GM21723 (cell line): ENCODE results near the gene BAZ2B.

Experiments used
- ATAC-seq: cut with Tn5 transposase; IDR thresholded peaks from one replicate; pipeline ENCODE4 v1.9.1; 2021; ENCODE audit warnings: mild to moderate bottlenecking, moderate library complexity; ENCODE audit not compliant: unreplicated experiment

The BAZ2B gene

GRCh38 chr2:159615367-159616285, 722 bp downstream of the BAZ2B start:
- peak; percentile 68 for ATAC-seq

DNA sequence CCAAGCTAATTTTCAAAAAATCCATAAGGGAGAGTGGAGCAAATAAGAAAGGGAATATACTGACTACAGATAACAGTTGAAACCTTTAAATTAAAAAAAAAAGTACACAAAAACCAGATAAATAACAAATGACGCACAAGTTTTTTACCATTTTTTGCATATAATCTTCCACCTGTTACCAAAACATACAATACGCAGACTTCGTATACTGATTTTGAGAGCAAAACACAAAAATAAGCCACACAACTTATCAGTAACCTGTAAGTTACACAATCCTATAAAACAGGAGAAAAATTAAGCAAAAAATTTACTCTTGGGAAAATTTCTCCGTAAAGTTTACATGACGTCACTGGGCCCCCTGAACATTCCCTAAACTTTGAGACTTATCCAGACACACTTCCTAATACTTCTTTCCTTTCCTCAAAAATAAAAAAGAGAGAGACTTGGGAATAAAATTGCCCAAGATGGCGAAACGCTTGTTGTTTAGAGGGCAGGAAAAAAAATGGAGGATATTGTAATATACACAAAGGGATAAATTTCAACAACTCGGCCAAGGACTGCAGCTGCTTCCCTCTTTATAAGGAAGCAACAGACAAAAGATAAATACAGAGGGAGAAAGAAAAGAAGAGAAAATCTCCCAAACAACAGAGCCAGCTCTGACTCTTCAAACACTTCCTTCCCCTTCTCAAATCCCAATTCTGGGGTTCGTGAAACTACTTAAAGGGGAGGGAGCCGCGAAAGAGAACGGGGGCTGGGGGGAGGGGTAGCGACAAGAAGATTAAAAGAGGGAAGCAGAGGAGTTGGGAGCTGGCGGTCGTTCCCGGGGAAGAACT, 1.6 kb downstream of the BAZ2B start:
- ATAC-seq = no peak

DNA sequence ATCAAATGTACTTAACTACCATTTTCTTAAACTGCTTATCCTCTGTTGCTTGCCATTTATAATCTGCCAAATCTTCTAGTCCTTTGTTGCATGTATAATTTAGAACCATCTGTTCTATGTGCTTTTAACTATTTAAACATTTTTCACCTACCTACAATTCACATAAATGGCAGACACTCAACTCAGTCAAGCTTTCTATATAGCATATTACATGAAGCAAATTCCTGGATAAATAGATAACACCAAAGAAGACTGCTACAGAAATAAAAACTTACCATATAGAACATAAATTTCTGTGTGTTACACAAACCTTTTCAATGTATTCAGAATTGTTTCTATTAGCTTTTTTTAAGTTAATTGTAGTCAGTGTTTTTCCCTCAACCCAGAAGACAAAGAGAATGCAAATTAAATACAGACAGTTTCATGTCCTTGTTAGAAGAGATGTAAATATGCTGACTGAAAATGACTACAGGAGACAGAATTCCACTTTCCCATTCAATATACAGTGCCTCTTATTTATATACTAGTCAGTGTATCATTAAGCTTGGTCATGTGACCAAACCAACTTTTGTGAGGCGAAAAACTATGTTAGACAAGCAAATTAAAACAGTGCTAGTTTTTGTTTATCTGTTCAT, 2.6 kb downstream of the BAZ2B start:
- ATAC-seq = no peak

- ATAC-seq = no peak
Observed at GRCh38 chr2:159613091-159613490, 3.3 kb downstream of the BAZ2B start.

DNA sequence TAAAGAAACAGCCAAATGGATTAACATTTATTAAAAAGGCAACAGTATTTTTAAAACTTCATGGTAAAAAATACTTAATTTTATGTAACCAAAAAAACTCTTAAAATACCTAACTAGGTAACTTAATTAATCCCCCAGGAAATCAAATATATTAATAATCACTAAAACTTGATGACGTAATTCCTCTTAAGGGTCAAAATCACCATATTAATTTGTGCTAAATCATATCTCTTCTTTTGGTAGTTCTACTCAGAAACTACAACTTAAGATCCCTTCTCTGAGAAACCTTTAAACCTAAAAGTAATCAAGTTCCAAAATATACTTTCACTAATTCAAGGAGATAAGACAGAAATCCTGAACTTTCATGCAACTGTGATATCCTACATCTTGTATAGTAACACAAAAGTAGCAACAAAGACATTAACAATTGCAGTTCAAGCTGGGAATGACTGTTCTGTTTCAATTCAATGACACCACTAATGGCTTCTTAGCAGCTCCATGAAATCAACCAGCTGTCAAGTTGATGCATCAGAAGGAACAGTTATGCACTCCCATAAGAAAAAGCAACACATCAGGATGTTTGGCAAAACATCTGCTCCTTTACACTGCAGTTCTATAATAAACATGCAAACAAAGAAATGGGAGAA, 4.0 kb downstream of the BAZ2B start:
- no peak for ATAC-seq

- ATAC-seq = no peak
Observed at GRCh38 chr2:159609811-159610549, 6.4 kb downstream of the BAZ2B start.

DNA sequence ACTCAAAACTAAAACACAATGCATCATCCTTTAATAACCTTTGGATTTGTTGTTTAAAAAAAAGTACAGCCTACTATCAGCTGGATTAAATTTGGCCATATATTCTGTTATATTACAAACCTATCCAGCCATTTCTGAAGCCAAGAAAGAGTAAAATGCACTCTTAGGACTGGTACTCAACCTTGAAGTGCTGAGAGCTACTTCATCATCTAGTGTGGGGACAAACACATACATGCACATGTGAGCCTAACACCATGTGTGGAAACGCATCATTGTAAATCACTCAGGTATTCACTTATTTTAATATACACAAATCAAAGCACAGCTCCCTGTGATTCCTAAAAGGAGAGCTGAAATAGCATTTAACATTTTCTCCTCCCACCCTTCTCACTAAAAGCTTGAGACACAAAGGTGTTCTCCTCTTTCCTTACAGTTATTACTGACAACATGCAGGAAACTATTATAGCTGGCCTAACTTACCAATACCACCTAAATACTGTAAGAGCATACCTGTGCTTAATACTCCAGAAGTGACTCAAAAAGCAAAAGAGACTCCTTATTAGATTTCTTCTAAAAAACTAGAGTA, 7.5 kb downstream of the BAZ2B start:
- ATAC-seq = no peak

- ATAC-seq = no peak
Observed at GRCh38 chr2:159608108-159608507, 8.2 kb downstream of the BAZ2B start.

DNA sequence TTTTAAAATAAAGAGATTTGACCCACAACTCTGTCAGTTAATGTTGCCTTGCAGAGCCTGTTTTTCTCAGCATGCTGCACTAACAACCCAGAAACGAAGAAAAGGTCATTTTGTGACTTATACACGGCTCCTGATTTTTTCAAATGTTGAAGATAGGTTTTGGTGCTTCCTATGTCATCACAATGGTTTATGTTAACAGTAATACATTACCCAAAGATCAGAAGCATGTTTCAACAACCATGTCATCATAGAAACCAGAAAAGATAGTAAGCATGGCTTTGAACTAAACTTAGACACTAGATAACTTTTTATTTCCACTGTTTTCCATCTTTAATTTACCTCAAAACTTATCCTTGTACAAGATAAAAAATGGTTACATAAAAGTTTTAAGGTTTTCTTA, 10.1 kb downstream of the BAZ2B start:
- ATAC-seq = no peak

DNA sequence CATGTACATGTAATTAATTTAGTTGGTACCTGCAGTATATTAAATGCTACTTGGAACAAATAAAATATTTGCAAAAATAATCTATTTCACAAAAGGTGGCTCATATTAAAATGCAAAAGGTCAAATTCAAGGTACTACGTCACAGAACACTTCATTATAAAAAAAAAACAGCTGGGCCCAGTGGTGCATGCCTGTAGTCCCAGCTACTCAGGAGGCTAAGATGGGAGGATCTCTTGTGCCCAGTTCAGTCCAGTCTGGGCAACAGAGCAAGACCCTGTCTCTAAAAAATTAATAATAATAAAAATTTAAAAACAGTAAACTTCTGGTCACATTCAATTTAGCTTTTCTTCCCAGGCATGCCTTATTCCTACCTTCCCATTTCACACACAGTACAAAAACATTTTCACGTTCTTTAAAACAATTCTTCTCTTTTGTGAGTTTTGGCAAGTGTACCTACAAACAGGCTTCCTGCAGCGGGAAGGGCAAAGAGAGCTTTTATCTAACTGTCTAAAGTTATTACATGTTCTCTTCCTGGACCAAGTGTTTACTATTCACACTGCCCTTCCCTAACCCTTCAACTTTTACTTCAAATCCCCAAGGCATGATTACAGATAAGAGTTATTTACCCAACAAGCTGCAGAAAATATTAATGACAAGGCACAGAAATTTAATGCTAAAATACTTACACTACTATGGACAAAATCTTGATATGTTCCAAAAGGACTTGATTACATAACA, 10.7 kb downstream of the BAZ2B start:
- ATAC-seq = no peak

DNA sequence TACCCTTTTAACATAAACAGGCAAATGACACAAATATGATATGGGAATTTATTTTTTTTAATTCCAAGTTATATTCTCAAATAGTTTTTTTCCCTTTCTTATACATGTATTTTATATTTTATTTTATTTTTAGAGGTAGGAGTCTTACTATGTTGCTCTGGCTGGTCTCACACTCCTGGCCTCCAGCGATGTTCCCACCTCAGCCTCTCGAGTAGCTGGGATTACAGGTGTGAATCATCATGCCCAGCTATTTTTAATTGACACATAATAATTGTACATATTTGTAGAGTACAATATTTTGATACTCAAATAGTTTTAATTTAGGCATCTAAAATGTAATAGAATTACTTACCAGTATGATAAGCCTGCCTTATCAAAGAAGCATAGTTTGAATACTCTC, 12.2 kb downstream of the BAZ2B start:
- no peak for ATAC-seq

GRCh38 chr2:159600752-159601151, 15.6 kb downstream of the BAZ2B start:
- no peak for ATAC-seq

DNA sequence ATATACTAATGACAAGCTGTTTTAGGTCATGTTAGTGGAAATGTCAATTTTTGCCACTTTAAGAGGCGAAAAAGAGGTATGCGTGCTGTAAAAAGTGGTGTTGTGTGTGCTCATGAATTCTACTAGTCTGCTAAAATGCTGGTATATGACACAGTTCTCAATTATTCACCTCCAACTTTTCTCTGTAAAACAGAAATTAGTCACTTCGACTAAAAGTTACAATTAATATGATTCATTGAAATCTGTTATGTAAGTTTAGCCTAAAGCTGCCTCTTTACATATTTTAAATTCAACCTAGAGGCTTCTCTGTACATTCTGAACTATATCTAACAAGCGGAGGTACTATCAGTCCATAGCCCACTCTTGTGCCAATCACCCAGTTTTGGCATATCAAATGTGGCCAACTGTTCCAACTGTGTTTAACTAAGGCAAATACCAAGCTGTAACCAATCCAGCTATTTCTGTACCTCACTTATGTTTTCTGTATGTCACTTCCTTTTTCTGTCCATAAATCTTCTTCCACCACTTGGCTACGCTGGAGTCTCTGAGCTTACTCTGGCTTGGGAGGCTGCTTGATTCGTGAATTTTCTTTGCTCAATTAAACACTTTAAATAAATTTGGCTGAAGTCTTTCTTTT, 20.8 kb downstream of the BAZ2B start:
- no peak for ATAC-seq

GRCh38 chr2:159592441-159592840, 23.9 kb downstream of the BAZ2B start:
- no peak for ATAC-seq

GRCh38 chr2:159591221-159591620, 25.1 kb downstream of the BAZ2B start:
- ATAC-seq = no peak

DNA sequence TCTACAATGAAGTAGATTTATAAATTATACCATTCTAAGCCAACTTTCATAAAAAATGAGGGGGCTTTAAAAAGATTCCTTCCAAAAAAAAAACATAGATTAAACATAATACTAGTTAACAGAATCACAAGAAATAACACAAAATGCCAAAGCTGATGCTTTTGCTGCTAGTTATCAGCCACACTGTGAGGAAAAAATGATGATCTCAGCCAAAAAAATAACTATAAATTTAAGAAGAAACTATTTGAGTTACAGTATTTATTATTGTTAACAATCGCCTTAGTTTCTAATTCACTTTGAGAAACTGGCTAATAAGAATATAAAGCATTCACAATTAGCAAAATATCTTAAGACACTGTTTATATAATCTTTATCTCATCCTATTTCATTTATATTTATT, 27.1 kb downstream of the BAZ2B start:
- no peak for ATAC-seq

DNA sequence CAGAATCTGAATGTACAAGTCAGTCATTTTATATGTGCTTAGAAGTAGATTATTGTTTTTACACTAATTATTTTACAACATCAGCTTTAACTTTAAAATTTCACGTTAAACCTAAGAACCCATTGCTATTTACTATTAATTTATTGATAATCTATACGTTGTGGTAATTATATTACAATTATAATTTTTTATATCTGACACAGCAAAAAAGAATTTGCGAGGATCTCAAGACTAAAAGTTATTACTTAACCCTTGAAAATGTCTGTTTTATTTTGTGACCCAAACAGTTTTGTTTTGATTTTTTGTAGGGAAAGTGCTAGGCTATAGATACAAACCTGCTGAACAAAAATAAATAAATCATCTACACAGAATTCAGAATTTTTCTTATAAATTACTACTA, 30.3 kb downstream of the BAZ2B start:
- ATAC-seq = no peak

- no peak for ATAC-seq
Observed at GRCh38 chr2:159585622-159586021, 30.7 kb downstream of the BAZ2B start.

DNA sequence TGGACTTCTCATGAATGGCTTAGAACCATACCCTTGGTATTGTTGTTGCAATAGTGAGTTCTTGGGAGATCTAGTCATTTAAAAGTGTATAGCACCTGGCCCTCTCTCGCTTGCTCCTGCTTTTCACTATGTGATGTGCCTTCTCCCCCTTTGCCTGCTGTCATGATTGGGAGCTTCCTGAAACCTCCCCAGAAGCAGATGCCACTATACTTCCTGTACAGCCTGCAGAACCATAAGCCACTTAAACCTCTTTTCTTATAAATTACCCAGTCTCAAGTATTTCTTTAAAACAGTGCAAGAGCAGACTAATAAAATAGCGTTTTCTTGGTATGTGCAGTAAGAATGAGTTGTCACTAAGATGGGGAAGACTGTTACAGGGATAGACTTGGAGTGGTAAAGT, 31.6 kb downstream of the BAZ2B start:
- no peak for ATAC-seq
